NCI-H2081 (cell line): Measurements from ENCODE around the gene ENDOD1.

Source experiments
- DNase-seq, 2 experiments: peaks; one replicate each; lab custom pipeline; 2025; lab: John Stamatoyannopoulos, UW

Gene ENDOD1

GRCh38 chr11:95144313-95145235 is 54.9 kb downstream of the ENDOD1 start:
- DNase-seq, result no peak

- DNase-seq, result no peak
These were observed 55.9 kb downstream of the ENDOD1 start for GRCh38 chr11:95145430-95146060.

DNA sequence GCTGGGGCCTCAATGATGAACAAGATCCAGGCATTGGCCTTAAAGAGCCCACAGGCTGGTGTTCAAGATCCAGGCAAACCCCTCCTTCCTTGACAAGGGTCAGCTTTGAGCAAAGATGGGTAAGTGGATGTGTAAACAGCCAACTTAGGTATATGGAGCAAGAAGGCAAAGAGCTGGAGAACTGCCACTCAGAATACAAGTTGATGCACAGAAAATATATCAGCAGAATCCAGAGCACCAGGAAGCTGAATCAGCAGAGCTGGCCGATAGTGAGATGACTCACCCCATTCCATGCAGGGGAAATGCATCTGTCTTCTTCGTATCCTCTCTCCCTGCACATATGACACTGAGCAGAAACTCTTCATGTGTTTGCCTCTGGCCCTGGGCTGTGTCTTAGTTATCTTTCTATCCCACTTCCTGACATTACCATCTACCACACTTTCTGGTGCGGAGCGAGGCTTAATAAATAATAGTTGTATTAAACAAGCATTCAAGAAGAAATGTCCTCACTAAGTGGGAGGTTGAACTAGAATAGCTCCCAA is 57.8 kb downstream of the ENDOD1 start:
- DNase-seq, result no peak

GRCh38 chr11:95148406-95148805 is 58.8 kb downstream of the ENDOD1 start:
- no peak for DNase-seq

- no peak for DNase-seq
These were observed 59.3 kb downstream of the ENDOD1 start for GRCh38 chr11:95148938-95149337.

DNA sequence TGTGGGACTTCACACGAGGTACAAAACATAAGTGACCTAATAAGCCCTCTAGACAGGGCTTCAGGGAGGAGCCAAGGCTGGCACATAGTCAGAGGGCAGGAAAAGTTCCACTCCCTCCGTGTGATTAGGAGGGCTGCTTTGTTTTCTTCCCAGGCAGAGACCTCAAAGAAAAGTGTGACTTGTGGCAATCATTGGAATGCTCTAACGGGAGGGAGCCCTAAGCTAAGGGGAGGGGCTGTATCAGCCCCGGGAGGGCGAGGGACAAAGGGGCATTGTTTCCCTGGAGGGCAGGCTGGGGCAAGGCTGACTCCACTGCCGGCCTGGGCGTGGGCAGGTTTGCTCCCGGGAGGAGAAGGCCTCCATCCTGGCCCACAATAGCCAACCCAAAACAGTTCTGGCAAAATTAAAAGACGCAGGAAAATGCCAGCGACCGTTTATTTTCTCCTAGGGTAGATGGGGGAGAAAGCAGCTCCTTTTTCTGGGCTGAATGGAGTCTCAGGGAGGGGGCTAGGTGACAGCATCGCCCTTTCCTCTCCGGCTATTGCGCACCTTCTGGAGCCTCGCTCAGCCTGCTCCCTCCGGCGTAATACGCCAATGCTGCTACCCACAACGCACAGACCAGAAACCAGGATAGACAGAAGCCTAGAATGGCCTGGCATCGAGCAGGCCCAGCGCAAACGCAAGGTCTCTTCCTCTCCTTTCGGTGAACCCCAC is 60.2 kb downstream of the ENDOD1 start:
- DNase-seq, result no peak

GRCh38 chr11:95150956-95151684 is 61.5 kb downstream of the ENDOD1 start:
- peak; percentile 87 to 90 for DNase-seq

DNA sequence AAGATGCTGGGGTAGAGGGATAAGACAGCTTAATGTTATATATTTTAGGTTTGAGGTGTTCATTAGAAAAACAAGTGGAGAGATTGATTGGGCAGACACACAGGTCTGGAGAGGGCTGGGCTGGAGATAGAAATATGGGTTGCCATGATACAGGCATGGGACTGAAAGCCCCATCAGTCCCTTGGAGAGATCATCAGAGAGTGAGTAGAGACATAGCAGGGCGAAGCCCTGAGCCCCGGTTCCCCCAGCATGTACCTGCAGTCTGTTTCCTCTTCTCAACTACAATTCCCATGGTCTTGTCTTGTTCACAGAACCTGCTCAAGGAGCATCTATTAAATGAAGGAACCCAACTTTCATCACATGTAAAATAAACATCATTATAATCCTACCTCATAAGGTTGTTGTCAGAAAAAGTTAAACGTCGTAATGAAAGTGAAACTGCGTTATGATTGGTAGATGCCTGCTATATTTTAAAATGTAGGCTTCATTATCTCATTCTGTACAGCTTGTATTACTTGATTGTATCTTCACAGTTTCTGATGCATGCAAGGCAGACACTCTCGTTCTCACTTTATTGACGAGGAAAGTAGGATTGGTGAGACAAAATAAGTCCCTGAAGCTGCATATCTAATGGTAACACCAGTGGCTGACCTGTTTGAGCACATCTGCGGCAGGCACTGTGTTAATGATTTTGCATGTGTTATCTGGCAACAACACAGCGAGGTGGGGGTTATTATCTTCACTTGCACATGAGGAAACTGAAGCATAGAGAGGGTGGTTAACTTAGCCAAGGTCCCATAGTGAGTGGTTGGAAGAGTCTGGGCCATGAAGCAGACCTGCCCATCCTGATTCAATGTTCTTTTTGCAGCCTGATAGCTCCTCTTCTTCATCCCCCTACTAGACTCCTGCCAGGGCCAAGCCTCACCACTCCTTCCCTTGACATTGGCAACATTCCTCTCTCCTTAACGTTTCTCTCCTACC is 63.5 kb downstream of the ENDOD1 start:
- DNase-seq, result no peak

GRCh38 chr11:95153857-95154246 is 64.2 kb downstream of the ENDOD1 start:
- no peak for DNase-seq

DNA sequence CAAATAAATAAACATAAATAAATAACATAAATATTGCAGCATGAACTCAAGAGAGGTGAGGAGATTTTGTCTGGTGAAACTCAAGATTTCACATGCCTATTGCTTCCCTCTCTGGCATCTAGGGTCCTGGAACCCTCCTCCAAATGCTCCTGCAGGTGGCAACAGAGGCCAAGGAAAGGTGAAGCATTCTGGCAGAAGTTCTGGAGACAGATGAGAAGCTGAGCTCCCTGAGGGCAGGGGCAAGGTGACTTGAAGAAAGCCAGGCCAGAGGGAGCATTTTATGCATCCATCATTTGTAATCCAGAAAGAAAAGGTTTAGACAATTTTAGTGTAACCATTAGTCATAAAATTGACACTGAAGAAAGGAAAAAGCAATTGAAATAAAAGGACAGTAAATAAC is 64.9 kb downstream of the ENDOD1 start:
- peak; percentile 48 to 65 for DNase-seq

DNA sequence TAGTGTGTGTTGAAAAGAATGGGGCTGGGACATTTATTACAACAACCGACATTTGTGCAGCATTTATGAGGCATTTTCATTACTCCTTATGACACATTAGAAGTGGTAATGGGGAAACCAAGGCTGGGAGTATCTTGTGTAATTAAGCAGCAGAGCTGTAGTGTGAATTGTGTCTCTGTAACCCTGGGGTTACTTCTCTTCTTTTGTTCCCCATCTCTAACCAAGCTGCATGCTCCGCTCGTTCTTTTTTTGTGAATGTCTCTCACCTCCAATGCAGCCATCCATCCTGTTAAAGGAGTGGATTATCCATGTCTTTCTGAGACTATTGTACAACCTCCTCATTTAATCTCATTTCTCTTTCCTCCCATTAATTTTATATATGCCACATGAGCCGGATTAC is 65.7 kb downstream of the ENDOD1 start:
- DNase-seq, result no peak

- DNase-seq, result no peak
These were observed 66.6 kb downstream of the ENDOD1 start for GRCh38 chr11:95156133-95156721.

- DNase-seq, result no peak
These were observed 67.4 kb downstream of the ENDOD1 start for GRCh38 chr11:95156916-95157541.

- no peak for DNase-seq
These were observed 68.2 kb downstream of the ENDOD1 start for GRCh38 chr11:95157824-95158223.

- DNase-seq, result no peak
These were observed 71.6 kb downstream of the ENDOD1 start for GRCh38 chr11:95161248-95161647.

DNA sequence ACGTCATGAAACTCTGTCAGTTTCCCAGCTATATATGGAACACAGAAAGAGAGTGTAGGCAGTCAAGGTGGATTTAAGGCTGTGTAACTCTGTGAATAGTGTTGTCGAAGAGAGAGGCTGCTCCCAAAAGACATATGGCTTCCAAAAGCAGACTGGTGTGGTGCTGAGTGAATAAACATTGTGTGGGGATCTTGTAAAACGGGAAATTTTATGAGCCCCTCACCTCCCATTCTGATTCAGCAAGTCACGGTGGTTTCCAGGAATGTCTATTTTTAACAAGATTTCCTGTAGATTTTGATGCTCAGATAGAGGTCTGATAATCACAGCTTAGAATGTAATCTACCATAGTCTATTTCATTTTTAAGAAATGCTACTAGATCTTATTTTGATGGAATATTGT is 73.5 kb downstream of the ENDOD1 start:
- no peak for DNase-seq

DNA sequence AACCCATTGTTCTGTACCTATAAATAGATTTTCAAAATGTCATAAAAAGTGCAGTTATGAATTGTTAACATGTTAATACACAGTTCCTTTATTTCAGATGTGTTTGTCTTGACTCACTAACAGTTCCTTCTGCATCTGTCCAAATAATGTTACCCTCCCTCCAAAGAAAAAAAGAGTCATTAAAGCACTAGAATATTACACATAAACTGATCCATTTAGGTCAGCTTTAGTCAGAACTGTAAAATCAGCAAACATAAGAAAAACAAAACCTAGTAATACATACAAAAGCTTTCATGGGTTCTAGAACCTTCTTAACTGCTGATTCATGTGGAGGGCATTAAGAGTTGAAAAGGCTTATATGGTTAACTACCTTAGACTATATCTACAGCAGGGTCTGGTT is 76.0 kb downstream of the ENDOD1 start:
- DNase-seq, result no peak

DNA sequence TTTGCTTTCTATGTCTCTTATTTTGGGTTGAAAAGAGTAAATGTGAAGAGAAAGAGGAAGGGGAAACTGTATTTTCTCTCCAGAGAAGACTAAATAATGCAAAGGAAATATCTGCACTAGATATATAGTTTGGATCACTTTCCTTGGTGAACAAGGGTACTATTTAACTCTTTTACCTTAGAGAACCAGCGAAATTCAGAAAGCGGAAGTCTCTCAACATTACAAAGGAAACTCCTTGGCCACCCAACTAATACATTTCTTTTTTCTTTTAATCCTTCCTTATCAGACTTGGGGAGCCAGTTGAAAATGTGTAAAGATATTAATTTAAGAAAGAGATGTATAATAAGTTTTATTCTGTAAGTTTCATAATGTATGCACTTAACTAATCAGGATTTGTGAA is 77.1 kb downstream of the ENDOD1 start:
- no peak for DNase-seq

DNA sequence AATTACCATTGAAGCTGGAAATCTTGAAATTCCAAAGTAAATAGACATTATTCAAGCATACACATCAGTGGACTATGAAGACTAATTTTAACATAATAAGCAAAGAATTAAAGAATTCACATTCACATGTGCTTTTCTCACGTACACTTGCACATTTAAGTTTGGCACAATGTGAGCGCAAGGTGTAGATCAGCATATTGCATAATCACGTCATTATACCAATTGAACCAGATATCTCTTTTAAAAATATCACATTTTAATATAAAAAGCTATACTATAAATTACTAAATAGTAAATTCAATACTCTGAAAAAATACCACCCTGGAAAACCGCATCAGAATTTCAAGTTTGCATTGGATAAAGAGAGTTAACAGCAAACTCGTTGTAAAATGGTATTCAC is 80.6 kb downstream of the ENDOD1 start:
- DNase-seq, result no peak
